GM20000 (cell line): ENCODE measurements around the gene PPP1R3G.
"Not testable (repeated sequence)": the region's sequence is repeated elsewhere in the genome, so short reads cannot be mapped to it uniquely, and the experiment has no call there.

Experiments
- DNase-seq: peaks from one replicate; pipeline ENCODE4 v3.0.0; 2012; ENCODE audit warnings: low spot score
- CTCF ChIP-seq: IDR thresholded peaks from 2 replicates; pipeline ENCODE4 v1.5.1; 2012; ENCODE audit warnings: mild to moderate bottlenecking, control low read depth; ENCODE audit errors: extremely low read depth, missing control alignments

Gene PPP1R3G

DNA sequence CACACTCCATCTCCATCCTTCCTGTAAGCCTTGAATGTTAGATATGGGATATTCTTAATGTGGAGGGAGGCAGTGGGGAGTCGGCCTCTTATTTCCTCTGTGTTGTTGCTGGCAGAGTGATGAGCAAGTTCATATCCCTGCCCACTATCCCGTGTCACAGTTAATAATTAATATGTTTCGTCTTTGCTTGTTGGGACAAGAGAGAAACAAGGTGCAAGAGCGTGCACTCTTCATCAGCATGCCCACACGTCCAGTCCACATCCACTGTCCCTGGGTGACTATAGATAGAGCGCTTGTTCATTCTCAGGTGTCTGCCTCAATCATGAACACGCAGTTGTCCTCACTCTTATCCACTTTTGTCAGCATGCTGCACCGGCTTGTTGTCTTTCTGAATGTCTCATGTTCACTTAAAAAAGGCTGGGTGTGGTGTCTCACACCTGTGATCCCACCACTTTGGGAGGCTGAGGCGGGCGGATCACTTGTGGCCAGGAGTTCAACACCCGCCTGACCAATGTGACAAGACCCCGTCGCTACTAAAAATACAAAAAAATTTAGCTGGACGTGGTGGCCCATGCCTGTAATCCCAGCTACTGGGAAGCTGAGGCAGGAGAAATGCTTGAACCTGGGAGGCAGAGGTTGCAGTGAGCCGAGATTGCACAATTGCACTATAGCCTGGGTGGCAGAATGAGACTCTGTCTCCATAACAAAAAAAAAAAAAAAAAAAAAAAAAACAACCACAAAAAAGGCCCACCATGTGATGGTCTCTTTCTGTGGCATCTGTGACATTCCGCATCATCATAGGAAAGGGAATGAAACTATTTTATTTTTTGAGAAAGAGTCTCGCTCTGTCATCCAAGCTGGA is 34.2 kb downstream of the PPP1R3G start:
- no peak for DNase-seq
- no peak for TF ChIP-seq CTCF

GRCh38 chr6:5120011-5120410 is 34.9 kb downstream of the PPP1R3G start:
- no peak for TF ChIP-seq CTCF
- no peak for DNase-seq

DNA sequence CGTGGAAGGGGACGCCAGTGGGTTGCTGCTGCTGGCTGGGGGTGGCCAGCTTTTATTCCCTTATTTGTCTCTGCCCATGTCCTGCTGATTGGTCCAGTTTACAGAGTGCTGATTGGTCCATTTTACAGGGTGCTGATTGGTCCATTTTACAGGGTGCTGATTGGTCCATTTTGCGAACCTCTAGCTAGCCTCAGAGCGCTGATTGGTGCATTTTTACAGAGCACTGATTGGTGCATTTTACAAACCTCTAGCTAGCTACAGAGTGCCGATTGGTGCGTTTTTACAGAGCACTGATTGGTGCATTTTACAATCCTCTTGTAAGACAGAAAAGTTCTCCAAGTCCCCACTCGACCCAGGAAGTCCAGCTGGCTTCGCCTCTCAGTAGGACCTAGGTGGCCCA is 35.4 kb downstream of the PPP1R3G start:
- DNase-seq, result not testable (repeated sequence)

- TF ChIP-seq CTCF, result no peak
- no peak for DNase-seq
Observed at GRCh38 chr6:5121479-5121878, 36.3 kb downstream of the PPP1R3G start.

DNA sequence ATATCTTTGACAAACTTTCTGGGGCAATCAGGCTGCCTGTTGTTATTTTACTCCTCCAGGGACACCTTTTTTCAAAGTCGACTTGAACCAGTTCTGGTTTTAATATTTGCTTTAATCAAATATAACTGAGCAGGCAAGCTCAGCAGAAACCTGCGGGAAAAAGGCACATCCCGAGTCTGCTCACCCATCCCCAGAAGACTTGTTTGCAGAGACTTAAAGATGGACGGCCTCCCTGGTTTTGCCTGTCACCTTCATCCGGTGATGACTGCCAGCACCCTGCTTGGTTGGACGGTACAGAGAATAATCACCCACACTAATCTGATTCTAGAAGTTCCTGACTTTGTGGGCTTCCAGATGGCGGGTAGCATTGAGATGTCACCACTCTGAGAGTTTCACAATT is 36.8 kb downstream of the PPP1R3G start:
- no peak for TF ChIP-seq CTCF
- no peak for DNase-seq

GRCh38 chr6:5122504-5123112 is 37.5 kb downstream of the PPP1R3G start:
- DNase-seq, result no peak
- no peak for TF ChIP-seq CTCF

GRCh38 chr6:5123296-5124143 is 38.4 kb downstream of the PPP1R3G start:
- no peak for DNase-seq
- no peak for TF ChIP-seq CTCF
